Esophagus muscularis mucosa (tissue), 3 donors: Measurements from ENCODE around the gene NLRP3.

Source experiments
- CTCF ChIP-seq, 3 experiments: fragments of 200-600 bp in 2 of 3; fragments of 450-650 bp in 1 of 3; sonication (generic) in 2 of 3; IDR thresholded peaks; one replicate each; pipeline ENCODE4 v1.5.1; 2017 to 2019; ENCODE audit warnings: antibody characterized with exemption in 3 of 3, mild to moderate bottlenecking in 2 of 3, moderate library complexity in 1 of 3
- POLR2A ChIP-seq: fragments of 450-650 bp; IDR thresholded peaks from one replicate; pipeline ENCODE4 v1.6.1; 2017; ENCODE audit warnings: antibody characterized with exemption, moderate library complexity, mild to moderate bottlenecking, low read depth
- POLR2AphosphoS5 ChIP-seq, 2 donors: sonication (generic); formaldehyde crosslinking; IDR thresholded peaks; one replicate each; pipeline ENCODE4 v1.6.1; 2017; ENCODE audit warnings: antibody characterized with exemption in 2 of 2

GRCh38 chr1:247417831-247418230, 1.9 kb downstream of the NLRP3 start:
- TF ChIP-seq POLR2A: no peak
- TF ChIP-seq POLR2AphosphoS5 (IDR thresholded peaks at IDR 0.05): no peak
- TF ChIP-seq CTCF (IDR thresholded peaks at IDR 0.05): no peak
